Stimulated activated CD8-positive, alpha-beta memory T cell treated with anti-CD3 and anti-CD28 coated beads, Interleukin-15, amount 100 ng/mL, for 1 hour (primary cell): Measurements from ENCODE around the gene FHOD1.

Experiments
- DNase-seq: peaks from one replicate; pipeline ENCODE4 v3.0.0-alpha.2; 2020; ENCODE audit warnings: low read depth

FHOD1 gene

GRCh38 chr16:67247192-67248072, at the start of gene FHOD1:
TSS of gene FHOD1 (minus strand) at chr16:67247481. CDS start at chr16:67247410, 71 bp downstream.
- DNase-seq, result peak; percentile 95

DNA sequence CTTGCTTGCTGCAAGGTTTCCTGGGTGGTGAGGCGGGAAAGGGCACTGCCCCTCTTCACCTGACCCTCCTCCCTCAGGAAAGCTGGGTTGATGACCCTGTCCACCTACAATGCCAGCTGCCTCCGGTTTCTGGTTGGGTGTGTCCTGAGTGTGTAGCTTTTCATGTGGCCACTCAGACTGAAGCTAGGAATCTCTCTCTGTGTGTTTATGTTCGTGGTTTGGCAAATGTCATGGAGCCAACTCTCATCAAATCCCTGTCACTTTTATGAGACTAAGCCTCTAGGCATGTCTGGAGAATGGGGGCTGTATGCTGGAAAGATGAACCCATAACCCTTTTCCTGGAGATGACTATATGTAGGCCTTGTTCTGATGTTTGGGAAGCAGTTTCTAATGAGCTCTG, 49.1 kb upstream of the FHOD1 start:
- DNase-seq, result no peak

GRCh38 chr16:67294938-67295361, 47.7 kb upstream of the FHOD1 start:
- no peak for DNase-seq

- DNase-seq, result no peak
Observed at GRCh38 chr16:67294171-67294757, 47.0 kb upstream of the FHOD1 start.

GRCh38 chr16:67291461-67291860, 44.2 kb upstream of the FHOD1 start:
- no peak for DNase-seq

- DNase-seq, result no peak
Observed at GRCh38 chr16:67287960-67288359, 40.7 kb upstream of the FHOD1 start.

DNA sequence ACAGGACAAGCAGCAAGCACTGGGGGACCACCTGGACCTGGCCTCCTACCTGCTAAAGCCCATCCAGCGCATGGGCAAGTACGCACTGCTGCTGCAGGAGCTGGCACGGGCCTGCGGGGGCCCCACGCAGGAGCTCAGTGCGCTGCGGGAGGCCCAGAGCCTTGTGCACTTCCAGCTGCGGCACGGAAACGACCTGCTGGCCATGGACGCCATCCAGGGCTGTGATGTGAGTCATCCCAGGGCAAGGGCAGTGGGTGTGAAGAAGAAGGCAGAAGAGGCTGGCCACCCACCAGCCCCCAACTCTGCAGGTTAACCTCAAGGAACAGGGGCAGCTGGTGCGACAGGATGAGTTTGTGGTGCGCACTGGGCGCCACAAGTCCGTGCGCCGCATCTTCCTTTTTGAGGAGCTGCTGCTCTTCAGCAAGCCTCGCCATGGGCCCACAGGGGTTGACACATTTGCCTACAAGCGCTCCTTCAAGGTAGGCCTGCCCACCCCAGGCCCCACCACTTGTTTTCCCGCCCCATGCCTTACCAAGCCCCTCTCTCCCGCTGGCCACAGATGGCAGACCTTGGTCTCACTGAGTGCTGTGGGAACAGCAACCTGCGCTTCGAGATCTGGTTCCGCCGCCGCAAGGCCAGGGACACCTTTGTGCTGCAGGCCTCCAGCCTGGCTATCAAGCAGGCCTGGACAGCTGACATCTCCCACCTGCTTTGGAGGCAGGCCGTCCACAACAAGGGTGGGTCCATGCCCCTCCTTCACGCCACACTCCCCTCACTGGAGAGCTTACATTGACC, 39.4 kb upstream of the FHOD1 start:
- no peak for DNase-seq

DNA sequence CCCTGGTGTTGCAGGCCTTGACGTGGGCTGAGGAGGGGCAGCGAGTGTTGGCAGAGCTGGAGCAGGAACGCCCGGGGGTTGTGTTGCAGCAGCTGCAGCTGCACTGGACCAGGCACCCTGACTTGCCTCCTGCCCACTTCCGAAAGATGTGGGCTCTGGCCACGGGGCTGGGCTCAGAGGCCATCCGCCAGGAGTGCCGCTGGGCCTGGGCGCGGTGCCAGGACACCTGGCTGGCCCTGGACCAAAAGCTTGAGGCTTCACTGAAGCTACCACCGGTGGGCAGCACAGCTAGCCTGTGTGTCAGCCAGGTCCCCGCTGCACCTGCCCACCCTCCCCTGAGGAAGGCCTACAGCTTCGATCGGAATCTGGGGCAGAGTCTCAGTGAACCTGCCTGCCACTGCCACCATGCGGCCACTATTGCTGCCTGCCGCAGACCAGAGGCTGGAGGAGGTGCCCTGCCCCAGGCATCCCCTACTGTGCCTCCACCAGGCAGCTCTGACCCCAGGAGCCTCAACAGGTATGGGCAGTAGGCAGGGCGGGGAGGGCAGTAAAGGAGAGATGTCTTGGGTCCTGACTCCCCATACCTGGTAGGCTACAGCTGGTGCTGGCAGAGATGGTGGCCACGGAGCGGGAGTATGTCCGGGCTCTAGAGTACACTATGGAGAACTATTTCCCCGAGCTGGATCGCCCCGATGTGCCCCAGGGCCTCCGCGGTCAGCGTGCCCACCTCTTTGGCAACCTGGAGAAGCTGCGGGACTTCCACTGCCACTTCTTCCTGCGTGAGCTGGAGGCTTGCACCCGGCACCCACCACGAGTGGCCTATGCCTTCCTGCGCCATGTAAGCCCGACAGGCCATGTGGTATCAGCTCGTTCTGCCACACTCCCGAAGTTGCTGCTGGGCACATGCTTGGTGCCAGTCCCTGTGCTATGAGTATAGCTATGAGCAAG, 37.7 kb upstream of the FHOD1 start:
- no peak for DNase-seq

DNA sequence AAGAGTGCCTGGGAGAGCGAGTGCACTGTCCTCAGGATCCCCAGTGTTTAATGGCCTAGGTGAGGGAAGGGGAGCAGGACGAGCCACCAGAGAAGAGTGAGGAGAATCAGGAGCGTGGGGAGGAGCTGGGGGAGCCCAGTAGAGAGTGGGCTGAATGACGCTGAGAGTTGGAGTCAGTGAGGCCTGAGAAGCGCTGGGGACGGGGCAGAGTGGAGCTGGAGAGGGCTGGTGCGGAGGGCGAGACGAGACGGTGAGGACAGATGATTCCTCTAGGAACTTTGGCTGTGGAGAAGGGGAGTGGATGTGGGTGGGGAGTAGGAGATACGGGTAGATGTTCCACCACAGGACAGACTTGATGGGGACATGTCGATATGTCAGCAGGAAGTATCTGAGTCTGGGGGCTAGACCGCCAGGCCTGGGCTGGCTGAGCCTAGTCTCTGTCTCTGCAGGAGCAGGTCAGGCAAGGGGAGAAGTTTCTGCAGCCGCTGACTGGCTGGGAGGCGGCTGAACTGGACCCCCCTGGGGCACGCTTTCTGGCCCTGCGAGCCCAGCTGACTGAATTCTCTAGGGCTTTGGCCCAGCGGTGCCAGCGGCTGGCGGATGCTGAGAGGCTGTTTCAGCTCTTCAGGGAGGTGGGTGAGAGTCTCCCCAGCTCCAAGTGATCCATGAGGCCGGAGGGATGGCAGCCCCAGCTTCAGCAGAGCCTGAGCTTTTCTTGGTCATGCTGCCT, 36.7 kb upstream of the FHOD1 start:
- no peak for DNase-seq

DNA sequence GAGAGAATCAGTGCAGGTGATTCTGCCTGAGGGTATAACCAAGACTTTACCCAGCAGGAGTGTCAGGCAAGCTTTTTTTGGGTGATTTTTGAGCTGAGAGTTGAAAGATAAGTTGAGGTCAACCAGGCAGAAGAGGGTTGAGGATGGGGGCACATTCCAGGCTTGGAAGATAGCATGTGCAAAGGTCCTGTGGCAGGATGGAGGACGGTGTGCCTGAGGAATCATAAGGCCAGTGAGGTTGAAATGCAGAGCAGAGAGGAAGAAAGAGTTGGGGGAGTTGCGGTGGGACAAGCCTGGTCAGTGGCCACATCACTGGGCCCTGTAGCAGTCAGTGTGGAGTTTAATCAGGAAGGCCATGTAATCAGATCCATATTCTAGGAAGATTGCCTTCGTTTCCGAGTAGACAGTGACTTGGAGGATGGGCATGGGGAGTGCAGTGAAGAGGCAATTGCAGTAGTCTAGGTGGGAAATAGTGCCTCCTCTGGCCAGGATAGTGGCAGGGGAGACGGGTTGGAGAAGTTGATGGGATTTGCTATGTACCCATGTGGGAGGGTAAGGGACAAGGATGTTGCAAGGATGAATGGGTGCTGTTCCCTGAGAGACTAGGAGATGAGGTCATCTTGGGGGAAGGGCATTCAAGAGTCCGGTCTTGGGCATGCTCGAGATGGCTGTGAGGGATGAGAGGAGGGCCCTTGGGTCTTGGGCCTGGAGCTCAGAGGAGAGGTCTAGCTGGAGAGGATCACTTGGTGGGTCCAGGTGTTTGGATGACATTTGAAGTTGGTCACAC, 36.0 kb upstream of the FHOD1 start:
- DNase-seq, result no peak

GRCh38 chr16:67282447-67282805, 35.1 kb upstream of the FHOD1 start:
- no peak for DNase-seq

DNA sequence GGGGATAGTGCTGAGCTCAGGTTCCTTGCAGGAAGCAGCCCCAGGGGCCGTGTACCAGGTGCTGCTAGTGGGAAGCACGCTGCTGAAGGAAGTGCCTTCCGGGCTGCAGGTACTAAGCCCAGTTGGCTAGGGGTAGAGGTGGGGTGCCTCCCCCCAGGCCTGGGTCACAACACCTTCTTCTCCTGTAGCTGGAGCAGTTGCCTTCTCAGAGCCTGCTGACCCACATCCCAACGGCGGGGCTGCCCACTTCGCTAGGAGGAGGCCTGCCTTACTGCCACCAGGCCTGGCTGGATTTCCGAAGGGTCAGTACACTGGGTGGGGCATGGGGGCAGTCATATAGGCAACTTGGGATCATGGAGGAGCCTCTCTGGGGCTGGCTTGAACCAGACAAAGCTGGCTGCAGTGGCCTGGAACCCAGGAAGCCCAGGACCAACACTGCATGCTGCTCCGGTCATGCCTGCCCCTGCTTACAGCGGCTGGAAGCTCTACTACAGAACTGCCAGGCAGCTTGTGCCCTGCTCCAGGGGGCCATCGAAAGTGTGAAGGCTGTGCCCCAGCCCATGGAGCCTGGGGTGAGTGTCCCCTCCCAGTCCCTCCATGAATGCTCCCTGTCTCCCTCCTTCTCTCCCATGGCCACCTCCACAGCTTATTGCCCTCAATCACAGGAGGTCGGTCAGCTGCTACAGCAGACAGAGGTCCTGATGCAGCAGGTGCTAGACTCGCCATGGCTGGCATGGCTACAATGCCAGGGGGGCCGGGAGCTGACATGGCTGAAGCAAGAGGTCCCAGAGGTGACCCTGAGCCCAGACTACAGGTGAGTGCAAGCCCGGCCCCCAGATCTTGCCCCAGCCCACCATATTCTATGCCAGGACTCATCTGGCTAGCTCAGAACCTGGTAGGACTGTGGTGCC, 34.5 kb upstream of the FHOD1 start:
- no peak for DNase-seq

DNA sequence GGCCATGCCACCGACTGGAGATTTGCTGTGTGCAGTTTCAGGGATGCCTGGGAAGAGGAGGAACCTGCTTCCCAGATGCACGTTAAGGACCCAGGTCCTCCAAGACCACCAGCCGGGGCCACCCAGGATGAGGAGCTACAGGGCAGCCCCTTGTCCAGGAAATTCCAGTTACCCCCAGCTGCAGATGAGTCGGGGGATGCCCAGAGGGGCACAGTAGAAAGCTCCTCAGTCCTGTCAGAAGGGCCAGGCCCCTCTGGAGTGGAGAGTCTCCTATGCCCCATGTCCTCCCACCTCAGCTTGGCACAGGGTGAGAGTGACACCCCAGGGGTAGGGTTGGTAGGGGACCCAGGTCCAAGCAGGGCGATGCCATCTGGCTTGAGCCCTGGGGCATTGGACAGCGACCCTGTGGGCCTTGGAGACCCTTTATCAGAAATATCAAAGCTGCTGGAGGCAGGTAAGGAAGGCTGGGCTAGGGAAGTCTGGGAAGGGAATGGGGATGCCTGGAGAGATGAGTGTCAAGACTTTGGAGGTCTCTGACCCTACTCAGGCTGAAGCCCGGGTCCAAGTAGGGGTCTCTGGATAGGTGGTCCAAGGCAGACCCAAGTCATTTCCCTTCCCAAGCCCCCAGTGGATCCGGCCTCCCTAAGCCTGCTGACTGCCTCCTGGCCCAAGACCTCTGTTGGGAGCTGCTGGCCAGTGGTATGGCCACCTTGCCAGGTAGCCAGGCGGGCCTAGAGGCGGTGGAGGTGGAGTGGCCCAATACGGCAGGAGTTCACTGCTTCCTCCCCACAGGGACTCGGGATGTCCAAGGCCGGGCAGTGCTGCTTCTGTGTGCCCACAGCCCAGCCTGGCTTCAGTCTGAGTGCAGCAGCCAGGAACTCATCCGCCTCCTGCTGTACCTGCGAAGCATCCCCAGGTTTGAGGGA, 33.1 kb upstream of the FHOD1 start:
- DNase-seq, result no peak

- DNase-seq, result peak; percentile 53
Observed at GRCh38 chr16:67279296-67280089, 32.2 kb upstream of the FHOD1 start, which contains the start of gene PLEKHG4. TSS of gene PLEKHG4 (plus strand) at chr16:67279532. CDS start at chr16:67280045, 513 bp downstream.

GRCh38 chr16:67278773-67279295, 31.6 kb upstream of the FHOD1 start:
- DNase-seq, result no peak

GRCh38 chr16:67277999-67278772, 30.9 kb upstream of the FHOD1 start:
- no peak for DNase-seq
